Ishikawa (cell line): Measurements from ENCODE around the gene PMEL.

Experiments used
- CEBPB ChIP-seq: IDR thresholded peaks from 2 replicates; pipeline ENCODE4 v1.6.1; 2012
- EGR1 ChIP-seq: IDR thresholded peaks from 2 replicates; pipeline ENCODE4 v1.6.1; 2012
- EP300 ChIP-seq: IDR thresholded peaks from 2 replicates; pipeline ENCODE4 v1.6.1; 2012; ENCODE audit warnings: borderline replicate concordance
- FOXM1 ChIP-seq: IDR thresholded peaks from 2 replicates; pipeline ENCODE4 v1.6.1; 2012; ENCODE audit warnings: low read depth, borderline replicate concordance
- MAX ChIP-seq: IDR thresholded peaks from 2 replicates; pipeline ENCODE4 v1.6.1; 2012
- RAD21 ChIP-seq: IDR thresholded peaks from 2 replicates; pipeline ENCODE4 v1.6.1; 2012; ENCODE audit warnings: low read depth
- REST ChIP-seq: IDR thresholded peaks from 2 replicates; pipeline ENCODE4 v1.6.1; 2012; ENCODE audit warnings: low read depth, mild to moderate bottlenecking
- TEAD4 ChIP-seq: IDR thresholded peaks from 2 replicates; pipeline ENCODE4 v1.6.1; 2012
- YY1 ChIP-seq: IDR thresholded peaks from 2 replicates; pipeline ENCODE4 v1.6.1; 2012; ENCODE audit warnings: low read depth
- ZBTB7A ChIP-seq: IDR thresholded peaks from 2 replicates; pipeline ENCODE4 v1.6.1; 2012; ENCODE audit warnings: low read depth

GRCh38 chr12:55972042-55972441 lies 6.2 kb upstream of the PMEL start:
- TF ChIP-seq CEBPB: peak; percentile 97
- TF ChIP-seq EP300: no peak
- no peak for TF ChIP-seq REST
- peak; percentile 57; the same call in 1 of the 2 replicates for TF ChIP-seq TEAD4
- no peak for TF ChIP-seq RAD21
- TF ChIP-seq ZBTB7A: no peak
- no peak for TF ChIP-seq MAX
- no peak for TF ChIP-seq EGR1
- TF ChIP-seq FOXM1: peak; percentile 87
- no peak for TF ChIP-seq YY1
